PC-3 (cell line): Measurements from ENCODE around the gene HSD17B13. TPM values are rescaled to one million over a fixed set of nuclear protein-coding genes. Genes with fewer than 3 reads are reported as not detected.

Experiments used
- ATAC-seq: fragments of 200-7000 bp; cut with Tn5 transposase; 2 replicates; pipeline ENCODE4 v1.9.1; 2020; ENCODE audit warnings: mild to moderate bottlenecking, moderate library complexity
- BruUV-seq: library from RNA; stranded (reverse); fragments of 400-500 nt; replicated peaks from 2 replicates; lab custom pipeline; 2021; lab: Mats Ljungman, UMichigan
- CTCF ChIA-PET: fragments of 300-600 bp; sonication (Branson Sonifier 250); formaldehyde crosslinking; loops from one replicate; lab custom pipeline; 2022; ENCODE audit warnings: antibody characterized with exemption; lab: Charles Lee
- POLR2A ChIA-PET: fragments of 300-600 bp; sonication (Branson Sonifier 250); formaldehyde crosslinking; loops from one replicate; lab custom pipeline; 2022; ENCODE audit warnings: antibody characterized with exemption; ENCODE audit not compliant: unreplicated experiment; lab: Charles Lee
- DNase-seq: peaks from one replicate; pipeline ENCODE4 v3.0.0-alpha.2; 2015
- H2AFZ ChIP-seq: fragments of 300-600 bp; sonication (generic); 2 replicates; pipeline ENCODE4 v1.6.0; 2016; ENCODE audit warnings: antibody characterized with exemption, low read length
- H3F3A ChIP-seq: fragments of 300-600 bp; sonication (generic); one replicate; pipeline ENCODE4 v1.6.0; 2017; ENCODE audit warnings: antibody characterized with exemption, low read length, control low read depth, mild to moderate bottlenecking; ENCODE audit not compliant: unreplicated experiment
- H3K27ac ChIP-seq: fragments of 300-600 bp; sonication (generic); 2 replicates; pipeline ENCODE4 v1.5.1; 2016; ENCODE audit warnings: mild to moderate bottlenecking, low read length
- H3K27me3 ChIP-seq: fragments of 300-600 bp; sonication (generic); 2 replicates; pipeline ENCODE4 v1.6.1; 2016; ENCODE audit warnings: low read length, mixed read lengths
- H3K36me3 ChIP-seq: fragments of 300-600 bp; sonication (generic); 2 replicates; pipeline ENCODE4 v1.6.1; 2016; ENCODE audit warnings: low read depth, mixed run types, low read length, mixed read lengths
- H3K4me1 ChIP-seq: fragments of 300-600 bp; sonication (generic); 2 replicates; pipeline ENCODE4 v1.5.1; 2016; ENCODE audit warnings: low read length; ENCODE audit not compliant: insufficient read depth
- H3K4me2 ChIP-seq: fragments of 300-600 bp; sonication (generic); 2 replicates; pipeline ENCODE4 v1.6.0; 2016; ENCODE audit warnings: low read length
- H3K4me3 ChIP-seq: fragments of 300-600 bp; sonication (generic); 2 replicates; pipeline ENCODE4 v1.5.1; 2016; ENCODE audit warnings: mild to moderate bottlenecking, low read length, mixed read lengths
- H3K79me2 ChIP-seq: fragments of 300-600 bp; sonication (generic); 2 replicates; pipeline ENCODE4 v1.6.1; 2017; ENCODE audit warnings: low read length, mixed read lengths
- H3K9ac ChIP-seq: fragments of 300-600 bp; sonication (generic); 2 replicates; pipeline ENCODE4 v1.6.0; 2016; ENCODE audit warnings: mild to moderate bottlenecking, low read length
- H3K9me2 ChIP-seq: fragments of 300-600 bp; sonication (generic); replicated peaks from 2 replicates; pipeline ENCODE4 v1.6.1; 2016; ENCODE audit warnings: mixed run types, low read length, mixed read lengths
- H3K9me3 ChIP-seq: fragments of 300-600 bp; sonication (generic); 2 replicates; pipeline ENCODE4 v1.6.1; 2016; ENCODE audit warnings: low read length, mixed read lengths
- H4K20me1 ChIP-seq: fragments of 300-600 bp; sonication (generic); 2 replicates; pipeline ENCODE4 v1.6.1; 2016; ENCODE audit warnings: low read length, mixed read lengths
- CTCF ChIP-seq: fragments of 300-600 bp; sonication (generic); conservative IDR thresholded peaks from 2 replicates; pipeline ENCODE4 v1.5.1; 2017; ENCODE audit warnings: antibody characterized with exemption, low read depth, mild to moderate bottlenecking, low read length
- EZH2 ChIP-seq: fragments of 300-600 bp; sonication (generic); IDR thresholded peaks from one replicate; pipeline ENCODE4 v1.6.1; 2017; ENCODE audit warnings: antibody characterized with exemption, mild to moderate bottlenecking, low read length; ENCODE audit not compliant: unreplicated experiment
- EZH2phosphoT487 ChIP-seq: fragments of 300-600 bp; sonication (generic); IDR thresholded peaks from 2 replicates; pipeline ENCODE4 v1.6.1; 2018; ENCODE audit warnings: mild to moderate bottlenecking, antibody characterized with exemption, low read length, borderline replicate concordance
- intact Hi-C: fragments of 100-400 bp; cut with micrococcal nuclease; formaldehyde crosslinking; loops from 2 replicates; pipeline ENCODE4 v1.9.0; 2023
- total RNA-seq: library from RNA; depleted of rRNA; stranded (reverse); fragments of >200 nt; gene quantifications from 2 replicates; pipeline ENCODE4 v1.2.3, GENCODE V29; 2014

HSD17B13 gene
- total RNA-seq, 1 experiment from 2014 or later: 0.18 TPM

DNA sequence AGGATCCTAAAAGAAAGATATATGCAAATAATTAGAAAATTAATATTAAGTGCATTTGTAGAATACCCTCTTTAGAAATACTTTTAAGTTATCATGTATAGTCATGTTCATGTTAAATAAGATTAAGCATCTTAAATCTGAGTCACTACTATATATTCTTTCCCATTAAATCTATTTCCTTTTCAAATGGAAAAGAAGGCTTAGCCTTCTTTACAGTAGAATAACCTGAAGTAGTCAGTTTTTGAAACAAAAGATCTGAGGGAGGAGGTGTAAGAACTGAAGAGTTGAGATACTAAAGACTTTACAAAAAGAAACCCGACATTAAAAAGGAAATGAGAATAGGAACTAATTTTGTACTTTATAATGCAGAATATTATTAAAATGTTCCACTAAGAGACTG lies 14.7 kb upstream of the HSD17B13 start:
- intact Hi-C loops: no loop called here
- ChIA-PET CTCF (no interaction called here), POLR2A (no interaction called here)
- no peak for ATAC-seq
- BruUV-seq: no TSS peak
- H3K27ac ChIP-seq: no peak overlapping the region
- no peaks in the 10 kb centered on the region for H3K36me3 ChIP-seq
- peaks cover 6% of the 10 kb centered on the region; the same call in 1 of the 2 replicates for H3K9me3 ChIP-seq
- no peaks in the 10 kb centered on the region for H4K20me1 ChIP-seq
- DNase-seq: no peak
- H3K4me2 ChIP-seq: no peak overlapping the region
- H3K4me1 ChIP-seq: no peaks in the 10 kb centered on the region
- H2AFZ ChIP-seq: no peak overlapping the region
- no peaks in the 10 kb centered on the region for H3F3A ChIP-seq
- no peaks in the 10 kb centered on the region for H3K9me2 ChIP-seq
- H3K27me3 ChIP-seq: no peaks in the 10 kb centered on the region
- TF ChIP-seq EZH2 (no peak), EZH2phosphoT487 (no peak), CTCF (no peak)
- no peak overlapping the region for H3K4me3 ChIP-seq
- no peak overlapping the region for H3K9ac ChIP-seq
- H3K79me2 ChIP-seq: no peaks in the 10 kb centered on the region

DNA sequence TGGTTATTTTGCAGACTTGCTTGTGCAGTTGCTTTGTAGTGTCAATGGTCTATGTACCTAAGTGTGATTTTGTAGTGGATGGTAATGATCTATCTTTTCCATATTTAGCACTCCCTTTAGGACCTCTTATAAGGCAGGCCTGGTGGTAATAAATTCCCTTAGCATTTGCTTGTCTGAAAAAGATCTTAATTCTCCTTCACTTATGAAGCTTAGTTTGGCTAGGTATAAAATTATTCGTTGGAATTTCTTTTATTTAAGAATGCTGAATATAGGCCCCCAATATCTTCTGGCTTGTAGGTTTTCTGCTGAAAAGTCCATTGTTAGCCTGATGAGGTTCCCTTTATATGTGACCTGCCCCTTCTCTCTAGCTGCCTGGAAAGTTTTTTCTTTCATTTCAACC lies 10.6 kb upstream of the HSD17B13 start:
- Histone ChIP-seq H2AFZ (no peak overlapping the region), H3K27me3 (no peaks in the 10 kb centered on the region), H3K36me3 (no peaks in the 10 kb centered on the region), H4K20me1 (no peaks in the 10 kb centered on the region), H3K4me3 (no peak overlapping the region), H3K9me2 (no peaks in the 10 kb centered on the region), H3K4me1 (no peaks in the 10 kb centered on the region), H3K79me2 (no peaks in the 10 kb centered on the region), H3K27ac (no peak overlapping the region), H3K9ac (no peak overlapping the region), H3K4me2 (no peak overlapping the region), H3K9me3 (peaks cover 6% of the 10 kb centered on the region; the same call in 1 of the 2 replicates), H3F3A (no peaks in the 10 kb centered on the region)
- DNase-seq (no peak), ATAC-seq (no peak)
- ChIA-PET POLR2A (no interaction called here), CTCF (no interaction called here)
- TF ChIP-seq EZH2phosphoT487 (no peak), CTCF (no peak), EZH2 (no peak)
- no TSS peak for BruUV-seq
- intact Hi-C loops: no loop called here

DNA sequence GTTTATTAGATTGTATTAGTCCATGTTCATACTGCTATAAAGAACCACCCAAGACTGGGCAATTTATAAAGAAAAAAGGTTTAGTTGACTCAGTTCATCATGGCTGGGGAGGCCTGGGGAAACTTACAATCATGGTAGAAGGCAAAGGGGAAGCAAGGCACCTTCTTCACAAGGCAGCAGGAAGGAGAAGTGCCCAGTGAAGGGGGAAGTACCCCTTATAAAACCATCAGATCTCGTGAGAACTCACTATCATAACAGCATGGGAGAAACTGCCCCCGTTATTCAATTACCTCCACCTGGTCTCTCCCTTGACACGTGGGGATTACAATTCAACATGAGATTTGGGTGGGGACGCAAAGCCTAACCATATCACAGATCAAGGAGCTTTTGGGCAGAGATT lies 8.1 kb upstream of the HSD17B13 start:
- H3K9ac ChIP-seq: no peak overlapping the region
- H3K36me3 ChIP-seq: no peaks in the 10 kb centered on the region
- ChIA-PET CTCF (no interaction called here), POLR2A (no interaction called here)
- BruUV-seq: no TSS peak
- H3K4me3 ChIP-seq: no peak overlapping the region
- intact Hi-C loops: no loop called here
- H2AFZ ChIP-seq: no peak overlapping the region
- H3K9me3 ChIP-seq: peaks cover 6% of the 10 kb centered on the region; the same call in 1 of the 2 replicates
- no peaks in the 10 kb centered on the region for H3K27me3 ChIP-seq
- H3K79me2 ChIP-seq: no peaks in the 10 kb centered on the region
- no peak overlapping the region for H3K27ac ChIP-seq
- H3F3A ChIP-seq: no peaks in the 10 kb centered on the region
- TF ChIP-seq EZH2phosphoT487 (no peak), CTCF (no peak), EZH2 (no peak)
- H3K4me2 ChIP-seq: no peak overlapping the region
- ATAC-seq: no peak
- H3K9me2 ChIP-seq: no peaks in the 10 kb centered on the region
- H3K4me1 ChIP-seq: no peaks in the 10 kb centered on the region
- DNase-seq: no peak
- H4K20me1 ChIP-seq: no peaks in the 10 kb centered on the region
